GM12801 (cell line): Measurements from ENCODE around the gene DTD1.

Experiments
- CTCF ChIP-seq: IDR thresholded peaks from one replicate; pipeline ENCODE4 v1.5.1; 2011; ENCODE audit warnings: control low read depth; ENCODE audit not compliant: insufficient read length; ENCODE audit errors: extremely low read depth

DTD1 gene

GRCh38 chr20:18692447-18692846 lies 104.6 kb downstream of the DTD1 start:
- TF ChIP-seq CTCF, result no peak

- no peak for TF ChIP-seq CTCF
These were observed 106.2 kb downstream of the DTD1 start for GRCh38 chr20:18694071-18694470.

GRCh38 chr20:18695175-18695574 lies 107.3 kb downstream of the DTD1 start:
- no peak for TF ChIP-seq CTCF

- no peak for TF ChIP-seq CTCF
These were observed 111.0 kb downstream of the DTD1 start for GRCh38 chr20:18698735-18699380.

GRCh38 chr20:18701969-18702368 lies 114.1 kb downstream of the DTD1 start:
- TF ChIP-seq CTCF, result no peak

GRCh38 chr20:18702736-18703135 lies 114.9 kb downstream of the DTD1 start:
- TF ChIP-seq CTCF, result no peak

- TF ChIP-seq CTCF, result no peak
These were observed 117.6 kb downstream of the DTD1 start for GRCh38 chr20:18705490-18705889.
